Lower lobe of right lung (tissue), 2 donors: ENCODE data around the gene INPP4B. TPM values are rescaled to one million over a fixed set of nuclear protein-coding genes. Genes with fewer than 3 reads are reported as not detected.
A peak's percentile ranks its signal among the peaks of the same experiment; 100 is the strongest.

Experiments
- ATAC-seq, 2 donors: fragments of 200-7000 bp; cut with Tn5 transposase; one replicate each; pipeline ENCODE4 v1.9.1; 2020 to 2022; ENCODE audit warnings: mild to moderate bottlenecking in 2 of 2, moderate library complexity in 2 of 2
- DNase-seq: peaks from one replicate; pipeline ENCODE4 v3.0.0-alpha.2; 2020
- H3K27ac ChIP-seq: fragments of 200-600 bp; one replicate; pipeline ENCODE4 v1.8.0; 2022
- H3K27me3 ChIP-seq: fragments of 200-600 bp; one replicate; pipeline ENCODE4 v1.8.0; 2022; ENCODE audit warnings: low read depth
- H3K36me3 ChIP-seq: fragments of 200-600 bp; one replicate; pipeline ENCODE4 v1.8.0; 2022; ENCODE audit warnings: mild to moderate bottlenecking
- H3K4me1 ChIP-seq: fragments of 200-600 bp; one replicate; pipeline ENCODE4 v1.8.0; 2022
- H3K4me3 ChIP-seq: fragments of 200-600 bp; one replicate; pipeline ENCODE4 v1.8.0; 2022; ENCODE audit warnings: mild to moderate bottlenecking
- H3K9me3 ChIP-seq: fragments of 200-600 bp; one replicate; pipeline ENCODE4 v1.8.0; 2022
- CTCF ChIP-seq: fragments of 200-600 bp; IDR thresholded peaks from one replicate; pipeline ENCODE4 v1.8.0; 2022; ENCODE audit warnings: antibody characterized with exemption, mild to moderate bottlenecking
- intact Hi-C: fragments of 100-400 bp; cut with DNase I; formaldehyde crosslinking; loops from one replicate; pipeline ENCODE4 v1.11.0; 2022
- total RNA-seq: library from RNA; stranded (reverse); fragmentation: NEBNext Ultra II Directional; extraction: Animal tissue kit (Norgen Biotek cat#: 25700); gene quantifications from one replicate; pipeline ENCODE4 v1.2.1, GENCODE V29; 2021
- donor health status: DM: no; HTN: yes; CAD: no; lungs with severe emphysema.

Gene INPP4B
- total RNA-seq, 1 donor from 2014 or later, result 12.1 TPM

GRCh38 chr4:142480244-142480643, 365.9 kb downstream of the INPP4B start:
- H3K9me3 ChIP-seq, result no peaks in the 10 kb centered on the region
- no peak overlapping the region for H3K27ac ChIP-seq
- H3K4me1 ChIP-seq, result no peaks in the 10 kb centered on the region
- intact Hi-C loops, result no loop called here
- DNase-seq (no peak), ATAC-seq (no peak)
- no peaks in the 10 kb centered on the region for H3K36me3 ChIP-seq
- no peak for TF ChIP-seq CTCF
- H3K27me3 ChIP-seq, result no peaks in the 10 kb centered on the region
- no peak overlapping the region for H3K4me3 ChIP-seq

DNA sequence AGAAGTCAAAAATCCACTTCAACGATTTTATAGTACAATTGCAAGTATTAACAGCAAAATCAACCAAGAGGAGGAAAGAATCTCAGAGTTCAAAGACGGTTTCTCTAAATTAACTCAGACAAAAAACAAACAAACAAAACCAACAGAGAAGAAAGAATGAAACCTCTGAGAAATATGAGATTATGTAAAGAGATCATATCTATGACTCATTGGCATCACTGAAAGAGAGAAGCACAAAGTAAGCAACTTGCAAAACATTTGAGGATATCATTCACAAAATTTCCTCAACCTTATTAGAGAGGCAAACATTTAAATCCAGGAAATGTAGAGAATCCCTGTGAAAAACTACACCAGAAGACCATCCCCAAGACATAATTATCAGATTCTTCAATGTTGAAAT, 370.4 kb downstream of the INPP4B start:
- Histone ChIP-seq H3K9me3 (no peaks in the 10 kb centered on the region), H3K36me3 (no peaks in the 10 kb centered on the region), H3K27ac (no peak overlapping the region), H3K27me3 (no peaks in the 10 kb centered on the region), H3K4me3 (no peak overlapping the region), H3K4me1 (no peaks in the 10 kb centered on the region)
- intact Hi-C loops, result no loop called here
- DNase-seq (no peak), ATAC-seq (no peak)
- TF ChIP-seq CTCF, result no peak

DNA sequence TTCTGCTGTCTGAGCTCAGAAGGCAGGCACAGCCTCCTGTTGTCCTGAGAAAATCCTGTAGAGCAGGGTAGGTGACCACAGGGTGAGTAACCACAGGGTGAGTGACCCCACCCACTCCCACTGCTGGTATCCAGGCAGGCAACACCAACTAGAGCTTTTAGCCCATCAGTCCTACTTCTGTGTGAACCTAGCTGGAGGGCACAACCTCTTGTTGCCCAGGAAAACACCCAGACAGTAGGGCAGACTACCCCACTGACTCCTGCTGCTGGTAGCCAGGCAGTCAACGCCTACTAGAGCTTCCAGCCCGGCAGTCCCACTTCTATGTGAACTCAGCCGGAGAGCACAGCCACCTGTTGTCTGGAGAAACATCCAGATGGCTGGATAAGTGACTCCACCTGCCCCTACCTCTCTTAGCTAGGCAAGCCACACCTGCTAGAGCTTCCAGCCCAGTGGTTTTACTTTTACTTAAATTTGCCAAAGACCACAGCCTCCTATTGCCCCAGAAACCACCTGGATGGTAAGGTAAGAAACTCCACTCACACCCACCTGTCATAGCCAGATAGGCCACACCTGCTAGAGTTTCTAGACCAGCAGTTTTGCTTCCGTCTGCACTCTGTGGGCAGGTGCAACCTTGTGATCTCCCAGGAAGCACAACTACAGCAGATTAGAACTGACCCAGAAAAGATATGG, 371.6 kb downstream of the INPP4B start:
- DNase-seq, result no peak

DNA sequence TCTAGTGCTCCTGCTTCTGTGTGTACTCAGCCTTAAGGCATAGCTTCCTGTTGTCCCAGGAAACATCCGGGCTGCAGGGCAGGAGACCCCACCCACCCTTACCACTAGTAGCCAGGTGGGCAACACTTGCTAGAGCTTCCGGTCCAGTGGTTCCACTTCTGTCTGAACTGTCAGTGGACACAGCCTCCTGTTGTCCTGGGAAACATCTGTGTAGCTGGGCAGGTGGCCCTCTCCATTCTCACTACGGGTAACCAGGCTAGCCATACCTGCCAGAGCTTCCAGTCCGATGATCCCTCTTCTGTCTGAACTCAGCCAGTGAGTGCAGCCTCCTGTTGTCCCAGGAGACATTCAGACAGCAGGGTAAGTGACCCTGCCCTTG, 372.2 kb downstream of the INPP4B start:
- peak in 1 of 2 donors; percentile 9 for ATAC-seq
- TF ChIP-seq CTCF, result no peak
- Histone ChIP-seq H3K4me1 (no peaks in the 10 kb centered on the region), H3K36me3 (no peaks in the 10 kb centered on the region), H3K4me3 (no peak overlapping the region), H3K27ac (no peak overlapping the region), H3K9me3 (no peaks in the 10 kb centered on the region), H3K27me3 (no peaks in the 10 kb centered on the region)
- intact Hi-C loops, result no loop called here
- DNase-seq, result no peak

More for the DNA sequence above, 371.6 kb downstream of the INPP4B start:
- Histone ChIP-seq H3K4me3 (no peak overlapping the region), H3K27ac (no peak overlapping the region), H3K4me1 (no peaks in the 10 kb centered on the region), H3K9me3 (no peaks in the 10 kb centered on the region), H3K27me3 (no peaks in the 10 kb centered on the region), H3K36me3 (no peaks in the 10 kb centered on the region)
- no peak for TF ChIP-seq CTCF
- intact Hi-C loops, result no loop called here
- ATAC-seq, result peak in 1 of 2 donors; percentile 51

DNA sequence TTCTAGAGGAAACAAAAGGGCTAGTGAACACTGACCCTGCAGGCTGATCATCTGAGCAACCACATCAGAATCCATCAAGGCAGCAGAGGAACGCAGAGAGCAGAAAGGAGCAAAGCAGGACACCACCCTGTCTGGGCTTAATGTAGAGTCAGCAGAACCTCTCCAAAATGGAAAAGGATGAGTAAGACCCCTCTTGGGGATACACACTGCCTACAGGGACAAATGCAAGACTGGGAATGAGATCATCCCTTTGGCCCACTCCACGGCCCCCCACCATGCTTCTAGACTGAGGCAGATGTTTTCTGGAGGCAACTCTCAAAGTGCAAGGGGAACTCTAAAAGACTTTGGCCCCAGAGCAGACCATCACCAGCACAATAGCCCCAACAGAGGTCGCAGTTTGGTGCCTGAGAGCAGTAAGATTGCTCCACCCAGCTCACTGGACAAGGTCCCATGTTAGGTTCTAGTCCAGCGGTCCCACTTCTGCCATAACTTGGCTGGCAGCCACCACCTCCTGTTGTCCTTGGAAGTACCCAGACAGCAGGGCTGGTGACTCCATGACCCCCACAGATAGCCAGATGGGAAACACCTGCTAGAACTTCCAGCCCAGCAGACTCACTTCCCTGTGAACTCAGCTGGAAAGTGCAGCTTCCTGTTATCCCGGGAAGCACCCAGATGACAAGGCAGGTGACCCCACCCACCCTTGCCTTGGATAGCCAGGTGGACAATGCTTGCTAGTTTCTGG, 372.7 kb downstream of the INPP4B start:
- Histone ChIP-seq H3K27me3 (no peaks in the 10 kb centered on the region), H3K4me3 (no peak overlapping the region), H3K27ac (no peak overlapping the region), H3K4me1 (no peaks in the 10 kb centered on the region), H3K9me3 (no peaks in the 10 kb centered on the region), H3K36me3 (no peaks in the 10 kb centered on the region)
- DNase-seq, result peak; percentile 46
- intact Hi-C loops, result no loop called here
- TF ChIP-seq CTCF, result no peak
- ATAC-seq, result peak in 1 of 2 donors; percentile 15
